ENCODE data around the gene PLA2G4B. TPM values are rescaled to one million over a fixed set of nuclear protein-coding genes. Genes with fewer than 3 reads are reported as not detected.

PLA2G4B gene
- total RNA-seq, 3 donors from 2014 or later (not counting 1 experiment from before 2014, with no cell fraction given): 15.2 to 17.5 (median 17.4) TPM

DNA sequence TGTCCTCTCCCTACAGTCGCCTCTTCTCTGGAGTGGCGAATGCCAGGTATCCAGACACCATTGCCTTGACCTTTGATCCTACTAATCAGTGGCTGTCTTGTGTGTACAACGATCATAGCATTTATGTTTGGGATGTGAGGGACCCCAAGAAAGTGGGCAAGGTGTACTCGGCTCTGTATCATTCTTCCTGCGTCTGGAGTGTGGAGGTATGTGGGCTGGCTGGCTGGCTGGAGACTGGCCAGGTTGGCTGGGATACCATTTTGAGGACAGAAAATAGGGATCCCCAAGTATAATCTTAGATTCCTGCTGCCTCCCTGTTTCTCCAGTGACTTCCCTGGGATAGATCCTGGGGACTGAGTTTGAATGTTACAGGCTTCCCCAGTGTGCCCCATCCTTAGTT lies 24.1 kb upstream of the PLA2G4B start:
- DNase-seq: no peak
- no peaks in the 10 kb centered on the region for H3K27me3 Mint-ChIP-seq (ENCODE audit: low read depth in 2 of 2)
- H3K9me3 Mint-ChIP-seq: no peaks in the 10 kb centered on the region
- peaks cover 8% of the 10 kb centered on the region for H3K36me3 Mint-ChIP-seq
- intact Hi-C loops (cut with micrococcal nuclease): loop anchor here (5.0 kb wide), 1 partner anchor 347 kb away; no protein-coding TSS in a partner anchor
- no peaks in the 10 kb centered on the region for H3K27me3 ChIP-seq (ENCODE audit: control insufficient read depth, insufficient read depth, low read length)
- ATAC-seq: no peak
- H3K27ac Mint-ChIP-seq: no peak overlapping the region
- peaks cover 13% of the 10 kb centered on the region for H3K4me1 ChIP-seq (ENCODE audit: control insufficient read depth, insufficient read depth, low read length)
- H3K36me3 ChIP-seq (ENCODE audit: control insufficient read depth, insufficient read depth, low read length): peaks cover 32% of the 10 kb centered on the region
- no peaks in the 10 kb centered on the region for H3K9me3 ChIP-seq (ENCODE audit: control insufficient read depth, insufficient read depth, low read length)
- TF ChIP-seq, protein P1, sequence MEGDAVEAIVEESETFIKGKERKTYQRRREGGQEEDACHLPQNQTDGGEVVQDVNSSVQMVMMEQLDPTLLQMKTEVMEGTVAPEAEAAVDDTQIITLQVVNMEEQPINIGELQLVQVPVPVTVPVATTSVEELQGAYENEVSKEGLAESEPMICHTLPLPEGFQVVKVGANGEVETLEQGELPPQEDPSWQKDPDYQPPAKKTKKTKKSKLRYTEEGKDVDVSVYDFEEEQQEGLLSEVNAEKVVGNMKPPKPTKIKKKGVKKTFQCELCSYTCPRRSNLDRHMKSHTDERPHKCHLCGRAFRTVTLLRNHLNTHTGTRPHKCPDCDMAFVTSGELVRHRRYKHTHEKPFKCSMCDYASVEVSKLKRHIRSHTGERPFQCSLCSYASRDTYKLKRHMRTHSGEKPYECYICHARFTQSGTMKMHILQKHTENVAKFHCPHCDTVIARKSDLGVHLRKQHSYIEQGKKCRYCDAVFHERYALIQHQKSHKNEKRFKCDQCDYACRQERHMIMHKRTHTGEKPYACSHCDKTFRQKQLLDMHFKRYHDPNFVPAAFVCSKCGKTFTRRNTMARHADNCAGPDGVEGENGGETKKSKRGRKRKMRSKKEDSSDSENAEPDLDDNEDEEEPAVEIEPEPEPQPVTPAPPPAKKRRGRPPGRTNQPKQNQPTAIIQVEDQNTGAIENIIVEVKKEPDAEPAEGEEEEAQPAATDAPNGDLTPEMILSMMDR (IDR thresholded peaks at IDR 0.05): no peak
- 95% methylated on average over 5 of the region's 5 CpGs for WGBS (ENCODE audit: insufficient coverage)
- H3K4me1 Mint-ChIP-seq: peaks cover 7 to 9% of the 10 kb centered on the region in 2 donors
- H3K4me3 Mint-ChIP-seq: no peak overlapping the region
- H3K4me3 ChIP-seq (ENCODE audit: low read length): no peak overlapping the region
- H3K27ac ChIP-seq (ENCODE audit: low read length): no peak overlapping the region

DNA sequence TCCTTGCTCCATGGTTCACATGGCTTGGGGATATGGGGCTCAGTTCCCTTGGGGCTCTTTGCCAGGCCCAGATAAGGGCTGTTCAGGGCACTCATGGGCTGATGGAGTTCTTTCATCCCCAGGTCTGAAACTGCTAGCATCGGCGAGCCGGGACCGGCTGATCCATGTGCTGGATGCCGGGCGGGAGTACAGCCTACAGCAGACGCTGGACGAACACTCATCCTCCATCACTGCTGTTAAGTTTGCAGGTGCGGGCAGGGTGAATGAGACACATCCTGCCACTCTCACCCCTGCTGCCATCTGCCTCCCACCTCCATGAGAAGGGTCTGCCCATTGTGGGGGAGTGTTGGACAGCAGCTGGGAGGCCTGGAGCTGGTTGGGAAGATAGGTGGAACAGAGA lies 21.9 kb upstream of the PLA2G4B start:
- 98% methylated on average over 9 of the region's 9 CpGs for WGBS (ENCODE audit: insufficient coverage)
- Mint-ChIP-seq H3K27ac (no peak overlapping the region), H3K4me1 (peaks cover under 1% of the 10 kb centered on the region in 2 donors), H3K27me3 (ENCODE audit: low read depth in 2 of 2) (no peaks in the 10 kb centered on the region), H3K4me3 (no peak overlapping the region), H3K36me3 (peaks cover 8% of the 10 kb centered on the region), H3K9me3 (no peaks in the 10 kb centered on the region)
- no peaks in the 10 kb centered on the region for H3K9me3 ChIP-seq (ENCODE audit: control insufficient read depth, insufficient read depth, low read length)
- intact Hi-C loops (cut with micrococcal nuclease): no loop called here
- H3K27ac ChIP-seq (ENCODE audit: low read length): no peak overlapping the region
- peaks cover 44% of the 10 kb centered on the region for H3K36me3 ChIP-seq (ENCODE audit: control insufficient read depth, insufficient read depth, low read length)
- no peaks in the 10 kb centered on the region for H3K27me3 ChIP-seq (ENCODE audit: control insufficient read depth, insufficient read depth, low read length)
- peaks cover under 1% of the 10 kb centered on the region for H3K4me1 ChIP-seq (ENCODE audit: control insufficient read depth, insufficient read depth, low read length)
- DNase-seq (no peak), ATAC-seq (no peak)
- TF ChIP-seq, protein P1 (IDR thresholded peaks at IDR 0.05): no peak
- no peak overlapping the region for H3K4me3 ChIP-seq (ENCODE audit: low read length)

DNA sequence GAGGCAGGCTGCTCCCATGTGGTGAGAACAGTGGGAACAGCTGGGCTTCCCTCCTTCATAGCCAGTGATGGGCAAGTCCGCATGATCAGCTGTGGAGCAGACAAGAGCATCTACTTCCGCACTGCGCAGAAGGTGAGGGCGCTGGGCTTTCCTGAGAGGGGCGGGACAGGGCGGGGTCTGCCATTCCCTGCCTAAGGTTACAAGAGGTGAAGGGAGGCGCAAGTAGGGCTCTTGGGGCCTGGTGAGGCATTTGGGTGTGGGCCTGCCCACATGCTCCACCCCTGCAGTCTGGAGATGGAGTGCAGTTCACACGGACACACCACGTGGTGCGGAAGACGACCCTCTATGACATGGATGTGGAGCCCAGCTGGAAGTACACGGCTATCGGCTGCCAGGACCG lies 21.3 kb upstream of the PLA2G4B start:
- H3K4me1 ChIP-seq (ENCODE audit: control insufficient read depth, insufficient read depth, low read length): no peaks in the 10 kb centered on the region
- no peak for ATAC-seq
- Mint-ChIP-seq H3K27me3 (ENCODE audit: low read depth in 2 of 2) (no peaks in the 10 kb centered on the region), H3K27ac (no peak overlapping the region), H3K4me1 (no peaks in the 10 kb centered on the region), H3K4me3 (no peak overlapping the region), H3K9me3 (no peaks in the 10 kb centered on the region), H3K36me3 (peaks cover 8% of the 10 kb centered on the region)
- 96% methylated on average over 14 of the region's 14 CpGs for WGBS (ENCODE audit: insufficient coverage)
- TF ChIP-seq, protein P1 (IDR thresholded peaks at IDR 0.05): no peak
- no peak for DNase-seq
- H3K27me3 ChIP-seq (ENCODE audit: control insufficient read depth, insufficient read depth, low read length): no peaks in the 10 kb centered on the region
- H3K4me3 ChIP-seq (ENCODE audit: low read length): no peak overlapping the region
- intact Hi-C loops (cut with micrococcal nuclease): no loop called here
- H3K36me3 ChIP-seq (ENCODE audit: control insufficient read depth, insufficient read depth, low read length): peaks cover 47% of the 10 kb centered on the region
- H3K27ac ChIP-seq (ENCODE audit: low read length): no peak overlapping the region
- H3K9me3 ChIP-seq (ENCODE audit: control insufficient read depth, insufficient read depth, low read length): no peaks in the 10 kb centered on the region

DNA sequence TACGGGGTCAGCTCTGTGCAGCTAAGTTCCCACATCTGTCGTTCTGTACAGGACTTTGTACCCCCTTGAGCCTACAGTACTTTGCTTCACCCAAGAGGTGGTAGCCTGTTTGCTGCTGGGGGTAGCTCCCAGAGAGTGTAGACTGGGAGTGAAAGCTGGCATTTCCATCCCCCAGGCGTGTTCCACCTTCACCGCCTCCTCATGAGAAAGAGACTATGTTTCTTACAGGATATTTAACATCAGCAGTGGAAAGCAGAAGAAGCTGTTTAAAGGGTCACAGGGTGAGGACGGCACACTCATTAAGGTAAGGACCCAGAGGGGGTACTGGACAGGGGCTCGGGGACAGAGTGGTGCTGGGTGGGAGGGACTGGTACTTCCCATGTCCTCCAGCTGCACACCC lies 20.9 kb upstream of the PLA2G4B start:
- Histone ChIP-seq H3K36me3 (ENCODE audit: control insufficient read depth, insufficient read depth, low read length) (peaks cover 51% of the 10 kb centered on the region), H3K9me3 (ENCODE audit: control insufficient read depth, insufficient read depth, low read length) (no peaks in the 10 kb centered on the region), H3K4me1 (ENCODE audit: control insufficient read depth, insufficient read depth, low read length) (no peaks in the 10 kb centered on the region), H3K27ac (ENCODE audit: low read length) (no peak overlapping the region), H3K4me3 (ENCODE audit: low read length) (no peak overlapping the region), H3K27me3 (ENCODE audit: control insufficient read depth, insufficient read depth, low read length) (no peaks in the 10 kb centered on the region)
- no peaks in the 10 kb centered on the region for H3K27me3 Mint-ChIP-seq (ENCODE audit: low read depth in 2 of 2)
- DNase-seq (no peak), ATAC-seq (no peak)
- intact Hi-C loops (cut with micrococcal nuclease): no loop called here
- H3K4me3 Mint-ChIP-seq: no peak overlapping the region
- H3K4me1 Mint-ChIP-seq: no peaks in the 10 kb centered on the region
- peaks cover 8% of the 10 kb centered on the region for H3K36me3 Mint-ChIP-seq
- TF ChIP-seq, protein P1 (IDR thresholded peaks at IDR 0.05): no peak
- 96% methylated on average over 6 of the region's 6 CpGs for WGBS (ENCODE audit: insufficient coverage)
- H3K9me3 Mint-ChIP-seq: no peaks in the 10 kb centered on the region
- no peak overlapping the region for H3K27ac Mint-ChIP-seq
